Duodenal mucosa (tissue), 2 donors: ENCODE data around the gene SNX11.

Experiments used
- H3K27ac ChIP-seq: one replicate; pipeline ENCODE4 v1.7.0; 2013; ENCODE audit warnings: low read depth, low read length
- H3K27me3 ChIP-seq, 2 donors: one replicate each; pipeline ENCODE4 v1.7.0; 2013; ENCODE audit warnings: low read length in 2 of 2, control low read depth in 1 of 2; ENCODE audit not compliant: insufficient read depth in 2 of 2, control insufficient read depth in 1 of 2
- H3K36me3 ChIP-seq, 2 donors: one replicate each; pipeline ENCODE4 v1.7.0; 2013; ENCODE audit warnings: low read length in 2 of 2, control low read depth in 1 of 2; ENCODE audit not compliant: insufficient read depth in 2 of 2, control insufficient read depth in 1 of 2
- H3K4me1 ChIP-seq, 2 donors: one replicate each; pipeline ENCODE4 v1.7.0; 2013; ENCODE audit warnings: low read length in 2 of 2, control low read depth in 1 of 2; ENCODE audit not compliant: insufficient read depth in 2 of 2, control insufficient read depth in 1 of 2
- H3K4me3 ChIP-seq, 2 donors: one replicate each; pipeline ENCODE4 v1.7.0; 2013; ENCODE audit warnings: low read length in 2 of 2, low read depth in 1 of 2
- H3K9ac ChIP-seq, 2 donors: one replicate each; pipeline ENCODE4 v1.7.0; 2013; ENCODE audit warnings: low read length in 2 of 2, low read depth in 1 of 2
- H3K9me3 ChIP-seq, 2 donors: one replicate each; pipeline ENCODE4 v1.7.0; 2013; ENCODE audit warnings: low read length in 2 of 2, control low read depth in 1 of 2; ENCODE audit not compliant: control insufficient read depth in 1 of 2

Gene SNX11, protein sequence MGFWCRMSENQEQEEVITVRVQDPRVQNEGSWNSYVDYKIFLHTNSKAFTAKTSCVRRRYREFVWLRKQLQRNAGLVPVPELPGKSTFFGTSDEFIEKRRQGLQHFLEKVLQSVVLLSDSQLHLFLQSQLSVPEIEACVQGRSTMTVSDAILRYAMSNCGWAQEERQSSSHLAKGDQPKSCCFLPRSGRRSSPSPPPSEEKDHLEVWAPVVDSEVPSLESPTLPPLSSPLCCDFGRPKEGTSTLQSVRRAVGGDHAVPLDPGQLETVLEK

GRCh38 chr17:48107137-48108055, at the start of gene SNX11:
SNX11 (plus strand) TSS chr17:48107766; CDS start chr17:48112044, 4,278 bp downstream.
- no peaks in the 10 kb centered on the region for H3K9me3 ChIP-seq
- no peaks in the 10 kb centered on the region for H3K36me3 ChIP-seq
- peaks cover 8 to 19% of the 10 kb centered on the region in 2 donors for H3K4me1 ChIP-seq
- peak within 1 kb of the TSS; percentile 87 for H3K9ac ChIP-seq
- H3K27ac ChIP-seq, result peak within 1 kb of the TSS; percentile 78
- peak within 1 kb of the TSS; percentile 96 to 97 for H3K4me3 ChIP-seq
- no peaks in the 10 kb centered on the region for H3K27me3 ChIP-seq

GRCh38 chr17:48058393-48059124, 49.0 kb upstream of the SNX11 start:
- peaks cover 19 to 28% of the 10 kb centered on the region in 2 donors for H3K4me1 ChIP-seq
- peaks cover 57 to 87% of the 10 kb centered on the region in 2 donors for H3K36me3 ChIP-seq
- H3K9me3 ChIP-seq, result no peaks in the 10 kb centered on the region
- no peaks in the 10 kb centered on the region for H3K27me3 ChIP-seq
- H3K9ac ChIP-seq, result no peak overlapping the region
- no peak overlapping the region for H3K4me3 ChIP-seq
- no peak overlapping the region for H3K27ac ChIP-seq

DNA sequence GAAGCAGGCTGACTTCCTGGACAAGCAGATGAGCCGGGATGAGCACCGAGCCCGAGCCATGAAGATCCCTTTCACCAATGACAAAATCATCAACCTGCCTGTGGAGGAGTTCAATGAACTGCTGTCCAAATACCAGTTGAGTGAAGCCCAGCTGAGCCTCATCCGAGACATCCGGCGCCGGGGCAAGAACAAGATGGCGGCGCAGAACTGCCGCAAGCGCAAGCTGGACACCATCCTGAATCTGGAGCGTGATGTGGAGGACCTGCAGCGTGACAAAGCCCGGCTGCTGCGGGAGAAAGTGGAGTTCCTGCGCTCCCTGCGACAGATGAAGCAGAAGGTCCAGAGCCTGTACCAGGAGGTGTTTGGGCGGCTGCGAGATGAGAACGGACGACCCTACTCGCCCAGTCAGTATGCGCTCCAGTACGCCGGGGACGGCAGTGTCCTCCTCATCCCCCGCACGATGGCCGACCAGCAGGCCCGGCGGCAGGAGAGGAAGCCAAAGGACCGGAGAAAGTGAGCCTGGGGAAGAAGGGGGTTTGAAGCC, 48.4 kb upstream of the SNX11 start:
- no peak overlapping the region for H3K27ac ChIP-seq
- H3K9ac ChIP-seq, result no peak overlapping the region
- H3K27me3 ChIP-seq, result no peaks in the 10 kb centered on the region
- H3K4me3 ChIP-seq, result no peak overlapping the region
- H3K9me3 ChIP-seq, result no peaks in the 10 kb centered on the region
- peaks cover 51 to 84% of the 10 kb centered on the region in 2 donors for H3K36me3 ChIP-seq
- H3K4me1 ChIP-seq, result peaks cover 13 to 22% of the 10 kb centered on the region in 2 donors

DNA sequence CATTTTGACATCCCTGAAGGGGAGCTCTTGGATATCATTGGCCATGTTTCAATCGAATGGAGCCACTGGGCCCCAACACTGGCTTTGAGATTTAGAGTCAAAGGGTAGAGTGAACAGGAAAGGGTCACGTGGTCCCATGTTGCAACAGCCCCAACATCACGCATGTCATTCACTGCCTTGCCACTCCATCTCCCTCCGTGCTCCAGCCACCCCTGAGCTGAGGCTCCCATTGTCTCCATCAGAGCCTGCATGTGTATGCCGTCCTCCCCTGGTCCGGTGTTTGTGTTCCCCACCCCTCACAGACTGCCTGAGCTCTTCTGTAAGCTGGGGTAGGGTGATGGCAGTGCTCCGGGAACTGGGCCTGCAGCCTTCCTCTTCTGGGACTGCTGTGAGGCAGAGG, 47.3 kb upstream of the SNX11 start:
- no peak overlapping the region for H3K27ac ChIP-seq
- H3K36me3 ChIP-seq, result peaks cover 55 to 91% of the 10 kb centered on the region in 2 donors
- H3K9me3 ChIP-seq, result no peaks in the 10 kb centered on the region
- H3K9ac ChIP-seq, result no peak overlapping the region
- peaks cover 4 to 13% of the 10 kb centered on the region in 2 donors for H3K4me1 ChIP-seq
- no peaks in the 10 kb centered on the region for H3K27me3 ChIP-seq
- no peak overlapping the region for H3K4me3 ChIP-seq

DNA sequence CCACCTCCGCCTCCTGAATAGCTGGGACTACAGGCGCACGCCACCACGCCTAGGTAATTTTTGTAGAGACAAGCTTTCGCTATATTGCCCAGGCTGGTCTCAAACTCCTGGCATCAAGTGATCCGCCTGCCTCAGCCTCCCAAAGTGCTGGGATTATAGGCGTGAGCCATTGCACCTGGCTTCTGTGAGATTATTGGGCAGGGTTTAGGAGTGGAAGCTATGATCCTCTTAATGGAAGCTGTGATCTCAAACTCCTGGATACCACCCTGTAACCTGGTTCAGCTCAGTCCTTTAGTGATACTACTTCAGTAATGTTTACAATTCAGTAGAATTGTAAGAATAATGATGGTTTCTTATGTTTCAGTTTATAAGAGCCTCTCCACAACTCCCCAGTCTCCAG, 45.3 kb upstream of the SNX11 start:
- H3K4me1 ChIP-seq, result peaks cover 0 to 3% of the 10 kb centered on the region in 2 donors
- peaks cover 48 to 85% of the 10 kb centered on the region in 2 donors for H3K36me3 ChIP-seq
- H3K27me3 ChIP-seq, result no peaks in the 10 kb centered on the region
- no peak overlapping the region for H3K4me3 ChIP-seq
- H3K9me3 ChIP-seq, result no peaks in the 10 kb centered on the region
- H3K9ac ChIP-seq, result no peak overlapping the region
- no peak overlapping the region for H3K27ac ChIP-seq

GRCh38 chr17:48064638-48065037, 42.9 kb upstream of the SNX11 start:
- H3K9me3 ChIP-seq, result no peaks in the 10 kb centered on the region
- H3K36me3 ChIP-seq, result peaks cover 29 to 69% of the 10 kb centered on the region in 2 donors
- no peak overlapping the region for H3K4me3 ChIP-seq
- H3K4me1 ChIP-seq, result no peaks in the 10 kb centered on the region
- no peaks in the 10 kb centered on the region for H3K27me3 ChIP-seq
- H3K27ac ChIP-seq, result no peak overlapping the region
- no peak overlapping the region for H3K9ac ChIP-seq

DNA sequence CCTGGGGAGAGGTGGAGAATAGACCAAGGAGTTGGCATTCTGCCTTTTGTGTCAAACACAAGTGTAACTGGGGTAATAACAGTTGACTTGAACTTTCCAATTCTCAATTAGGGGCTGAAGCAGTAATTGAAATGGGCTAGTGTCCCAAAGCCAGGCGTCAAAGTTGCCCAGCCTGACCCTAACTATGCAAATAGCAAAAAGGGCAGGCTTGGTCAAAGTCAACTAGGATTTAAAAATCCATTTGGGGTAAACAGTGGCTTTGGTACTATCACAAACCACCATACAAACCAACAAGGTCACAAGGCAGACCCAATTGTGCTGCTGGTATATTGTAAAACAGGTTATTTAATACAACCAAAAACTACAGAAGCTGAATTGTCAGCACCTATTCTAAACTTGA, 41.4 kb upstream of the SNX11 start:
- Histone ChIP-seq H3K9ac (no peak overlapping the region), H3K27ac (no peak overlapping the region), H3K9me3 (no peaks in the 10 kb centered on the region), H3K27me3 (no peaks in the 10 kb centered on the region), H3K36me3 (peaks cover 23 to 69% of the 10 kb centered on the region in 2 donors), H3K4me1 (no peaks in the 10 kb centered on the region), H3K4me3 (no peak overlapping the region)

GRCh38 chr17:48066656-48067055, 40.9 kb upstream of the SNX11 start:
- no peak overlapping the region for H3K27ac ChIP-seq
- no peak overlapping the region for H3K4me3 ChIP-seq
- H3K27me3 ChIP-seq, result no peaks in the 10 kb centered on the region
- H3K9ac ChIP-seq, result no peak overlapping the region
- no peaks in the 10 kb centered on the region for H3K4me1 ChIP-seq
- H3K9me3 ChIP-seq, result no peaks in the 10 kb centered on the region
- H3K36me3 ChIP-seq, result peaks cover 24 to 65% of the 10 kb centered on the region in 2 donors

- Histone ChIP-seq H3K27ac (no peak overlapping the region), H3K9me3 (no peaks in the 10 kb centered on the region), H3K27me3 (no peaks in the 10 kb centered on the region), H3K9ac (no peak overlapping the region), H3K4me3 (no peak overlapping the region), H3K4me1 (no peaks in the 10 kb centered on the region), H3K36me3 (peaks cover 20 to 59% of the 10 kb centered on the region in 2 donors)
These were observed 40.3 kb upstream of the SNX11 start for GRCh38 chr17:48067245-48067644.
